HG03342 (cell line): ENCODE data around the gene ZNF280C.
A peak's percentile ranks its signal among the peaks of the same experiment; 100 is the strongest.

Experiments used
- ATAC-seq: cut with Tn5 transposase; IDR thresholded peaks from one replicate; pipeline ENCODE4 v1.9.1; 2021; ENCODE audit warnings: mild to moderate bottlenecking, moderate library complexity; ENCODE audit not compliant: unreplicated experiment

Gene ZNF280C

DNA sequence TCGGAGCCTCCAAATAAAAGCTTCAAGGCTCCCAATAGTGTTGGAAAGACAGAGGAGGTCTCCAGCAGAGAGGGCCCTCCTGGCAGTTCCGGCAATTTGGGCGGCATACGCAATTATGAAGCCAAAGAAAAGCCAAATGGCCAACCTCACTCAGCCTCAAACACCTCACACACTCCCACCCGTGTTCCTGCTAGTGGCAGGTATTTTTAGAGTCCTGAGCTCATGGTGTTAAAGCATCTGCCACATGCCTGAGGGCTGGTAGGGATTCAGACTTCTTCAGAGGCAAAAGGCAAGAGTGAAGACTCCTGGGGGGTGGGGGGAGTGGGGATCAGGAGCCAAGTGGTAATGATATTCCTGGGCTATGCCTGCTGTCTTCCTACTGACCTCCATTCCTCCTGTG is 89.5 kb downstream of the ZNF280C start:
- ATAC-seq, result no peak

GRCh38 chrX:130176942-130177341 is 91.8 kb downstream of the ZNF280C start:
- ATAC-seq, result no peak

GRCh38 chrX:130176354-130176776 is 92.3 kb downstream of the ZNF280C start:
- ATAC-seq, result peak; percentile 71

- no peak for ATAC-seq
Observed at GRCh38 chrX:130174937-130175336, 93.8 kb downstream of the ZNF280C start.

GRCh38 chrX:130174045-130174704 is 94.5 kb downstream of the ZNF280C start:
- no peak for ATAC-seq

GRCh38 chrX:130173190-130173895 is 95.4 kb downstream of the ZNF280C start:
- ATAC-seq, result no peak

DNA sequence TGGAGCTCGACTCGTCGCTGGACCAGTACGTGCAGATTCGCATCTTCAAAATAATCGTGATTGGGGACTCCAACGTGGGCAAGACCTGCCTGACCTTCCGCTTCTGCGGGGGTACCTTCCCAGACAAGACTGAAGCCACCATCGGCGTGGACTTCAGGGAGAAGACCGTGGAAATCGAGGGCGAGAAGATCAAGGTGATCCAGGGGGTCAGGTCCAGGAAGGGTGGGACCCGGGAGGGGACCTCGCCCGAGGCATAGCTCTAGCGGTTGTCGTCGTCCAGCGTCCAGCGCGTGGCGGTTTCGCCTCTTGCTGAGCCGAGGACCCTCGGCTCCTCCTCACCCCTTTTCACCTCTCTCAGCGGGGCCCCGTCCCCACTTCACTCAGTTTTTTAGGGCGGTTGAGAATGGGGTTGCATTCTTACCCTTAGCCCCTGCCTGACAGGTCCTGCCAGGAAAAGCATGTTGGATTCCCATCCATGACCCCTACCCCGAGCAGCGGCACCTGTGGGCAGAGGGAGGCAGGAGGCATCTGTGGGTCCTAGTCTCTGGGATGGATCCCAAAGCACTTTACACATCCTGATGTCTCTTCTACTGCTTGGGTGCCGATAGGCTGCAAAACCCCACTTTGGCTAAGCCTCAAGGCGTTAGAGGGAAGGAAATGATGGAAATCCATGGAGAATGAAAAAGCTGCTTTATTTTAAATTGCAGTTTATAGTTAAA is 96.4 kb downstream of the ZNF280C start:
- ATAC-seq, result no peak

DNA sequence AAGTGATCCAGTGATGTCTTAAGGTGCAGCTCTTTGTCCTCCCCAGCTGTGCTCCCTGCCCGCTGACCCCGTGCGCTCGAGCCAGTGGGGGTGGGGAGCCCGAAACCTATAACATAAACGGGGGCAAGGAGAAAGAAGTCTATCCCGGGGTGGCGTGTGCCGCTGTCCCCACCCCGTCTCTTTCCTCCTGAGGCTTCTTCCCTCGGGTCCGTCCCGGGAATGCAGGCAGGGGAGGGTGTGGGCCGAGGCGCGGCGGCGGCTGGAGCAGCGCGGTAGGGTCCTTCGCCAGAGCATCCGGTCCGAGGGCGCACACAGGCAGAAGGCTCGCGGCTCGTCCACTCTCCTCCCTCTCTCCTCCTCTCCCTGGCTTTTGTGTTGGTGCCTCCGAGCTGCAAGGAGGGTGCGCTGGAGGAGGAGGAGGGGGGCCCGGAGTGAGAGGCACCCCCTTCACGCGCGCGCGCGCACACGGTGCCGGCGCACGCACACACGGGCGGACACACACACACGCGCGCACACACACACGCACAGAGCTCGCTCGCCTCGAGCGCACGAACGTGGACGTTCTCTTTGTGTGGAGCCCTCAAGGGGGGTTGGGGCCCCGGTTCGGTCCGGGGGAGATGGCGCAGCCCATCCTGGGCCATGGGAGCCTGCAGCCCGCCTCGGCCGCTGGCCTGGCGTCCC is 97.1 kb downstream of the ZNF280C start, which contains the start of gene RAB33A:
RAB33A (plus strand) TSS at position 517 of the 681 bp plus-strand sequence; CDS start at position 618, 101 bp downstream.
- ATAC-seq, result no peak

- peak; percentile 75 for ATAC-seq
Observed at GRCh38 chrX:130170752-130171445, 97.8 kb downstream of the ZNF280C start.

GRCh38 chrX:130167040-130167439 is 101.7 kb downstream of the ZNF280C start:
- ATAC-seq, result no peak

- no peak for ATAC-seq
Observed at GRCh38 chrX:130166503-130166777, 102.3 kb downstream of the ZNF280C start.

- peak; percentile 84 for ATAC-seq
Observed at GRCh38 chrX:130165703-130166502, 102.8 kb downstream of the ZNF280C start, which contains the start of gene AIFM1. TSS of gene AIFM1 (minus strand) at chrX:130165841. CDS start at chrX:130165656, 185 bp downstream.

- no peak for ATAC-seq
Observed at GRCh38 chrX:130165181-130165702, 103.5 kb downstream of the ZNF280C start.

GRCh38 chrX:130163398-130163797 is 105.3 kb downstream of the ZNF280C start:
- ATAC-seq, result no peak

DNA sequence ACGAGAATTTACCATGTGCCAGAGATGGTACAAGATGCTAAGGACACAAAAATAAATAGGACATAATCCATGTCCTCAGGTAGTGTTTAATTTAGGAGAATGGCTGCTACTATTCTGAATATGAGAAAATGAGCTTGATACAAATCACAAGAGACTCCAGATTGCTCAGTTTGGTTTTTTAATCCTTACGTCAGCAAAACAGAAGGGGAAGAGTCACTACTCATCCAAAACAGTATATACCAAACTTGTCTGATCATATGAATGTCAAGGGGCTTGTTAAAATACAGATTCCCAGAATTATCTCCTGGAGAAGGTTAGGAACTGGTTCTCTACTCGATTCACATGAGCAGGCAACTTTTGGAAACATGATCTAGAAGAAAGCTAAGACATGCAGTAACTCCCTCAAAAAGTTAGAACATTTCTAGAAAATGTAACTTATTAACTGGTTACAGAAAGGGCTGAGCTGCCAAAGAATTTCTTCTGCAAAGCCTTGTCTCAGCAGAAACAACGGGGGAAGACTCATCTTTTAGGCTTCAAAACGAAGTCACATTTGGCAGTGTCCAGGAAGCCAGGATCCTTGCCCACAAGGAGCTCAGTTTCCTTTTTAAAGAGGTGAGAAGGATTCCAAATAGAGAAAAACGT is 106.5 kb downstream of the ZNF280C start:
- no peak for ATAC-seq

GRCh38 chrX:130159776-130160175 is 108.9 kb downstream of the ZNF280C start:
- no peak for ATAC-seq

DNA sequence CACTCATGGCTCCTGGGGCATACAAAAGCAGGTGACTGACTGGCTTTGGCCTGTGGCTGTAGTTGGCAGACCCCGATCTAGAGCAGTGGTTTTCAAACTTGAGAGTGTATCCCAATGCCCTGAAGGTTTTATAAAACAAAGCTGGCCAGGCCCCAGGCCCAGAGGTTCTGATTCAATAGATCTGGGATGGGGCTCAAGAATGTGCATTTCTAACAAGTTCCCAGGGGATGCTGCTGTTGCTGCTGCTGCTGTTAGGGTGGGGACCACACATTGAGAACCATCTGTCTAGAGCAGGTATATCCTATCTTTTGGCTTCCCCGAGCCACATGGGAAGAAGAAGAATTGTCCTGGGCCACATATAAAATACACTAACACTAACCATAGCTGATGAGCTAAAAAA is 110.4 kb downstream of the ZNF280C start:
- ATAC-seq, result no peak

GRCh38 chrX:130155564-130155963 is 113.1 kb downstream of the ZNF280C start:
- no peak for ATAC-seq
